CD14-positive monocyte (primary cell): ENCODE data around the gene PPP3R2. TPM values are rescaled to one million over a fixed set of nuclear protein-coding genes. Genes with fewer than 3 reads are reported as not detected.
A peak's percentile ranks its signal among the peaks of the same experiment; 100 is the strongest.

Experiments
- DNase-seq, 3 donors: peaks; one replicate each; pipeline ENCODE4 v3.0.0-alpha.2; 2011 to 2022
- H2AFZ ChIP-seq: 2 replicates; pipeline ENCODE4 v1.6.0; 2012; ENCODE audit warnings: mild to moderate bottlenecking, low read depth, low read length, inconsistent platforms; ENCODE audit not compliant: insufficient read depth, poor library complexity, severe bottlenecking
- H3K27ac ChIP-seq, 2 donors: 1 replicate in 1 of 2; 2 replicates in 1 of 2; pipeline ENCODE4 v1.5.1; 2012 to 2013; ENCODE audit warnings: low read length in 2 of 2, control low read depth in 1 of 2, inconsistent platforms in 1 of 2, low read depth in 1 of 2, mild to moderate bottlenecking in 1 of 2
- H3K27me3 ChIP-seq, 2 donors: one replicate each; pipeline versions ENCODE4 v1.6.0 to v1.6.1; 2011 to 2013; ENCODE audit warnings: low read length in 2 of 2; ENCODE audit not compliant: control insufficient read depth in 2 of 2, insufficient read depth in 2 of 2
- H3K36me3 ChIP-seq, 2 donors: replicated peaks in 1 of 2; 1 replicate in 1 of 2; 2 replicates in 1 of 2; pipeline versions ENCODE4 v1.5.1 to v1.6.1; 2012 to 2013; ENCODE audit warnings: low read length in 2 of 2, control low read depth in 1 of 2, inconsistent platforms in 1 of 2, mild to moderate bottlenecking in 1 of 2; ENCODE audit not compliant: insufficient read depth in 2 of 2, control insufficient read depth in 1 of 2
- H3K4me1 ChIP-seq, 2 donors: 1 replicate in 1 of 2; 2 replicates in 1 of 2; pipeline versions ENCODE4 v1.5.1 to v1.6.1; 2012 to 2013; ENCODE audit warnings: low read length in 2 of 2, control low read depth in 1 of 2, inconsistent platforms in 1 of 2, mild to moderate bottlenecking in 1 of 2, moderate library complexity in 1 of 2; ENCODE audit not compliant: insufficient read depth in 2 of 2, control insufficient read depth in 1 of 2
- H3K4me2 ChIP-seq: replicated peaks from 2 replicates; pipeline ENCODE3; 2012; ENCODE audit warnings: low read length, moderate library complexity, mild to moderate bottlenecking; ENCODE audit not compliant: poor library complexity, severe bottlenecking; ENCODE audit errors: extremely low read depth
- H3K4me3 ChIP-seq, 3 experiments: fragments of 200-600 bp in 1 of 3; sonication (generic) in 1 of 3; replicated peaks in 1 of 3; 1 replicate in 2 of 3; 2 replicates in 1 of 3; pipeline ENCODE4 v1.5.1; 2011 to 2013; ENCODE audit warnings: low read length in 3 of 3, mild to moderate bottlenecking in 3 of 3, control low read depth in 2 of 3, low read depth in 2 of 3, inconsistent platforms in 1 of 3, moderate library complexity in 1 of 3
- H3K79me2 ChIP-seq: 2 replicates; pipeline ENCODE4 v1.6.0; 2012; ENCODE audit warnings: mild to moderate bottlenecking, control low read depth, inconsistent platforms, low read length, moderate library complexity; ENCODE audit not compliant: insufficient read depth
- H3K9ac ChIP-seq: 2 replicates; pipeline ENCODE4 v1.6.0; 2017; ENCODE audit warnings: low read length, mild to moderate bottlenecking; ENCODE audit not compliant: insufficient read depth, poor library complexity, severe bottlenecking
- H3K9me3 ChIP-seq, 2 donors: replicated peaks in 1 of 2; 1 replicate in 1 of 2; 2 replicates in 1 of 2; pipeline versions ENCODE4 v1.5.1 to v1.6.1; 2012 to 2013; ENCODE audit warnings: low read length in 2 of 2, control low read depth in 1 of 2; ENCODE audit not compliant: control insufficient read depth in 1 of 2, insufficient read depth in 1 of 2
- H4K20me1 ChIP-seq: 2 replicates; pipeline ENCODE4 v1.6.0; 2012; ENCODE audit warnings: mild to moderate bottlenecking, low read length, control low read depth, moderate library complexity; ENCODE audit not compliant: insufficient read depth
- H3K27ac Mint-ChIP-seq, 7 donors: one replicate each; pipeline ENCODE4 v1.8.0; 2020; ENCODE audit warnings: mild to moderate bottlenecking in 7 of 7, mixed read lengths in 7 of 7, moderate library complexity in 6 of 7, inconsistent platforms in 2 of 7
- H3K27me3 Mint-ChIP-seq, 3 donors: one replicate each; pipeline ENCODE4 v1.8.0; 2021 to 2022; ENCODE audit warnings: low read depth in 3 of 3, mild to moderate bottlenecking in 3 of 3, mixed read lengths in 3 of 3, moderate library complexity in 3 of 3, inconsistent platforms in 1 of 3
- H3K36me3 Mint-ChIP-seq, 2 donors: one replicate each; pipeline ENCODE4 v1.8.0; 2020; ENCODE audit warnings: mixed read lengths in 2 of 2, inconsistent platforms in 1 of 2, mild to moderate bottlenecking in 1 of 2
- H3K4me1 Mint-ChIP-seq: one replicate; pipeline ENCODE4 v1.8.0; 2020; ENCODE audit warnings: mild to moderate bottlenecking, mixed read lengths
- H3K4me3 Mint-ChIP-seq, 2 donors: one replicate each; pipeline ENCODE4 v1.8.0; 2020; ENCODE audit warnings: mild to moderate bottlenecking in 2 of 2, mixed read lengths in 2 of 2, moderate library complexity in 1 of 2
- H3K9me3 Mint-ChIP-seq, 7 donors: one replicate each; pipeline ENCODE4 v1.8.0; 2020 to 2022; ENCODE audit warnings: mixed read lengths in 7 of 7, mild to moderate bottlenecking in 6 of 7, moderate library complexity in 6 of 7, inconsistent platforms in 2 of 7
- CTCF ChIP-seq: fragments of 200-600 bp; IDR thresholded peaks from one replicate; pipeline ENCODE4 v1.8.0; 2022; ENCODE audit warnings: antibody characterized with exemption, mild to moderate bottlenecking
- WGBS: methylation state at CpG from one replicate; pipeline ENCODE4 v1.1.5; 2013; ENCODE audit warnings: missing lambda C conversion rate; ENCODE audit not compliant: insufficient coverage; 5-methylcytosine and 5-hydroxymethylcytosine counted together
- intact Hi-C, 2 donors: fragments of 100-400 bp; cut with micrococcal nuclease; formaldehyde crosslinking; loops; one replicate each; pipeline versions ENCODE4 v1.15.0 to v1.15.1; 2023
- polyA plus RNA-seq, 3 donors: library from polyadenylated mRNA; depleted of rRNA in 1 of 3; unstranded in 2 of 3; stranded (reverse) in 1 of 3; fragments of 300-500 nt in 2 of 3; fragments of >200 nt in 1 of 3; fragmentation: Illumina TruSeq in 2 of 3; gene quantifications; 1 replicate in 2 of 3; 2 replicates in 1 of 3; pipeline ENCODE4 v1.2.3, GENCODE V29; 2012 to 2021

The PPP3R2 gene
- polyA plus RNA-seq, 3 donors = 0.11 TPM; not detected in 2

- peak overlapping the region; percentile 41 for H2AFZ ChIP-seq
- H3K4me1 ChIP-seq = no peaks in the 10 kb centered on the region
- no peaks in the 10 kb centered on the region for H3K36me3 ChIP-seq
- intact Hi-C loops = no loop called here
- no peaks in the 10 kb centered on the region for H3K36me3 Mint-ChIP-seq
- peak in 2 of 3 donors; percentile 33 to 48 for DNase-seq
- H3K4me3 ChIP-seq = no peak overlapping the region
- H3K27ac Mint-ChIP-seq = no peak overlapping the region
- peaks cover 0 to 2% (median 2%) of the 10 kb centered on the region in 3 donors for H3K27me3 Mint-ChIP-seq
- no peaks in the 10 kb centered on the region for H3K9me3 Mint-ChIP-seq
- H3K27me3 ChIP-seq = peaks cover 0 to 9% of the 10 kb centered on the region in 2 donors
- H3K9ac ChIP-seq = no peak overlapping the region
- H4K20me1 ChIP-seq = no peaks in the 10 kb centered on the region
- H3K79me2 ChIP-seq = no peaks in the 10 kb centered on the region
- no peaks in the 10 kb centered on the region for H3K9me3 ChIP-seq
- WGBS = 67% methylated on average over 1 of the region's 11 CpGs
- no peak overlapping the region for H3K27ac ChIP-seq
- H3K4me3 Mint-ChIP-seq = peak overlapping the region; percentile 17 to 80
- peak overlapping the region; percentile 60 for H3K4me2 ChIP-seq
- peaks cover 4% of the 10 kb centered on the region for H3K4me1 Mint-ChIP-seq
- TF ChIP-seq CTCF = peak; percentile 71
Measured at GRCh38 chr9:101601904-101602765, 7.4 kb upstream of the PPP3R2 start.

DNA sequence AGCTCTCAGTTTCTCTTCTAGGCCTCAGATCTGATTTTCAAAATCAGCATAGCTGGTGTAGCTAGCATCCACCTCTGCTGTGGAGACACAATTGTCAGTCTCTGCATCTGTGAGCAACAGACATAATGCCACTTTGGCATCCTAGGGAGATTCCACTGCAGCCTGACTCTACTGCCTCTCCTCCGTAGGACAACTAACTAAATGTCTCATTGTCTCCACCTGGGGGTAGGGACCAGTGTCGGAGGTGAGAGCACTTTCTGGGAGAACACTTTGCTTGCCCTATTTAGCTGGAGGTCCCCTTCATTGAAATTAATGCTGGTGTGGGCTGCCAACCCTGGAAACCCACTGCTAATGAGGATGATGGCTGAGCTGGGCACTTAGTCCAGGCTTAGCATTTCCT lies 1.4 kb downstream of the PPP3R2 start:
- Histone ChIP-seq H3K4me3 (no peak overlapping the region), H3K4me2 (no peak overlapping the region), H3K27ac (no peak overlapping the region), H4K20me1 (no peaks in the 10 kb centered on the region), H3K4me1 (no peaks in the 10 kb centered on the region), H2AFZ (no peak overlapping the region), H3K9me3 (no peaks in the 10 kb centered on the region), H3K36me3 (no peaks in the 10 kb centered on the region), H3K9ac (no peak overlapping the region), H3K79me2 (no peaks in the 10 kb centered on the region), H3K27me3 (peaks cover 0 to 3% of the 10 kb centered on the region in 2 donors)
- Mint-ChIP-seq H3K4me1 (no peaks in the 10 kb centered on the region), H3K4me3 (no peak overlapping the region), H3K36me3 (no peaks in the 10 kb centered on the region), H3K27ac (no peak overlapping the region), H3K9me3 (peaks cover 0 to 2% (median 0%) of the 10 kb centered on the region in 7 donors), H3K27me3 (peaks cover 0 to 12% (median 5%) of the 10 kb centered on the region in 3 donors)
- WGBS = 100% methylated on average over 1 of the region's 2 CpGs
- no peak for TF ChIP-seq CTCF
- intact Hi-C loops = no loop called here
- no peak for DNase-seq
